HG03378 (cell line): Measurements from ENCODE around the gene ZNF428.
"Not testable (repeated sequence)": the region's sequence is repeated elsewhere in the genome, so short reads cannot be mapped to it uniquely, and the experiment has no call there.

Experiments used
- ATAC-seq: cut with Tn5 transposase; IDR thresholded peaks from one replicate; pipeline ENCODE4 v1.9.1; 2021; ENCODE audit warnings: mild to moderate bottlenecking, moderate library complexity; ENCODE audit not compliant: unreplicated experiment

Gene ZNF428

GRCh38 chr19:43620061-43621001 lies 902 bp upstream of the ZNF428 start:
- peak; percentile 3 for ATAC-seq

GRCh38 chr19:43618921-43619261 lies 538 bp downstream of the ZNF428 start:
- ATAC-seq: peak; percentile 27

- no peak for ATAC-seq
These were observed 2.5 kb downstream of the ZNF428 start for GRCh38 chr19:43616954-43617353.

GRCh38 chr19:43616306-43616705 lies 3.1 kb downstream of the ZNF428 start:
- ATAC-seq: no peak

- ATAC-seq: no peak
These were observed 7.1 kb downstream of the ZNF428 start for GRCh38 chr19:43612374-43612773.

- no peak for ATAC-seq
These were observed 7.6 kb downstream of the ZNF428 start, which contains the start of gene SRRM5 for GRCh38 chr19:43611788-43612187. TSS of gene SRRM5 (plus strand) at chr19:43612088. CDS start at chr19:43612122, 34 bp downstream.

GRCh38 chr19:43610493-43610892 lies 8.9 kb downstream of the ZNF428 start:
- ATAC-seq: no peak

GRCh38 chr19:43609872-43610271 lies 9.6 kb downstream of the ZNF428 start:
- no peak for ATAC-seq

- no peak for ATAC-seq
These were observed 11.9 kb downstream of the ZNF428 start for GRCh38 chr19:43607238-43608205.

- ATAC-seq: no peak
These were observed 12.7 kb downstream of the ZNF428 start for GRCh38 chr19:43606569-43607229.

GRCh38 chr19:43605875-43606568 lies 13.4 kb downstream of the ZNF428 start:
- ATAC-seq: no peak

- ATAC-seq: not testable (repeated sequence)
These were observed 19.1 kb downstream of the ZNF428 start for GRCh38 chr19:43600326-43600725.

- no peak for ATAC-seq
These were observed 19.7 kb downstream of the ZNF428 start for GRCh38 chr19:43599635-43600295.

GRCh38 chr19:43598445-43599240 lies 20.8 kb downstream of the ZNF428 start:
- no peak for ATAC-seq

GRCh38 chr19:43597876-43598275 lies 21.6 kb downstream of the ZNF428 start:
- no peak for ATAC-seq

GRCh38 chr19:43596842-43597461 lies 22.5 kb downstream of the ZNF428 start:
- ATAC-seq: no peak

GRCh38 chr19:43595999-43596841 lies 23.2 kb downstream of the ZNF428 start, which contains the start of the genes IRGQ and ZNF576:
TSS of gene IRGQ (minus strand) at chr19:43596134. CDS start at chr19:43595338, 796 bp downstream.
TSS of gene ZNF576 (plus strand) at chr19:43596595. CDS start at chr19:43597109, 514 bp downstream.
- ATAC-seq: peak; percentile 79
